Measurements from ENCODE around the gene SEC14L2.

- TF ChIP-seq, protein P1, sequence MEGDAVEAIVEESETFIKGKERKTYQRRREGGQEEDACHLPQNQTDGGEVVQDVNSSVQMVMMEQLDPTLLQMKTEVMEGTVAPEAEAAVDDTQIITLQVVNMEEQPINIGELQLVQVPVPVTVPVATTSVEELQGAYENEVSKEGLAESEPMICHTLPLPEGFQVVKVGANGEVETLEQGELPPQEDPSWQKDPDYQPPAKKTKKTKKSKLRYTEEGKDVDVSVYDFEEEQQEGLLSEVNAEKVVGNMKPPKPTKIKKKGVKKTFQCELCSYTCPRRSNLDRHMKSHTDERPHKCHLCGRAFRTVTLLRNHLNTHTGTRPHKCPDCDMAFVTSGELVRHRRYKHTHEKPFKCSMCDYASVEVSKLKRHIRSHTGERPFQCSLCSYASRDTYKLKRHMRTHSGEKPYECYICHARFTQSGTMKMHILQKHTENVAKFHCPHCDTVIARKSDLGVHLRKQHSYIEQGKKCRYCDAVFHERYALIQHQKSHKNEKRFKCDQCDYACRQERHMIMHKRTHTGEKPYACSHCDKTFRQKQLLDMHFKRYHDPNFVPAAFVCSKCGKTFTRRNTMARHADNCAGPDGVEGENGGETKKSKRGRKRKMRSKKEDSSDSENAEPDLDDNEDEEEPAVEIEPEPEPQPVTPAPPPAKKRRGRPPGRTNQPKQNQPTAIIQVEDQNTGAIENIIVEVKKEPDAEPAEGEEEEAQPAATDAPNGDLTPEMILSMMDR (IDR thresholded peaks at IDR 0.05; ENCODE audit: low read length), result no peak
- TF ChIP-seq EZH2 (IDR thresholded peaks at IDR 0.05; ENCODE audit: borderline replicate concordance, low read length), result no peak
These were observed 34.7 kb upstream of the SEC14L2 start for GRCh38 chr22:30361916-30362650.
